Transverse colon (tissue), 4 donors: Measurements from ENCODE around the gene TMSB10. TPM values are rescaled to one million over a fixed set of nuclear protein-coding genes. Genes with fewer than 3 reads are reported as not detected.
A peak's percentile ranks its signal among the peaks of the same experiment; 100 is the strongest.

Experiments used
- DNase-seq: peaks from one replicate; pipeline ENCODE4 v3.0.0-alpha.2; 2019
- H3K27ac ChIP-seq, 4 donors: fragments of 200-600 bp; sonication (generic); 2 replicates each; pipeline ENCODE4 v1.5.1; 2016 to 2018; ENCODE audit warnings: inconsistent platforms in 4 of 4
- H3K27me3 ChIP-seq: fragments of 200-600 bp; sonication (generic); 2 replicates; pipeline ENCODE4 v1.5.1; 2017; ENCODE audit warnings: inconsistent platforms
- H3K36me3 ChIP-seq, 4 donors: fragments of 200-600 bp; sonication (generic); 2 replicates each; pipeline ENCODE4 v1.5.1; 2017 to 2019; ENCODE audit warnings: inconsistent platforms in 4 of 4
- H3K4me1 ChIP-seq, 4 donors: fragments of 200-600 bp; sonication (generic); 2 replicates each; pipeline ENCODE4 v1.5.1; 2017 to 2020; ENCODE audit warnings: inconsistent platforms in 4 of 4
- H3K4me3 ChIP-seq, 4 donors: fragments of 200-600 bp; sonication (generic); 1 replicate in 1 of 4; 2 replicates in 3 of 4; pipeline versions ENCODE4 v1.5.1 to v1.6.1; 2017 to 2019; ENCODE audit warnings: inconsistent platforms in 4 of 4
- H3K9me3 ChIP-seq, 2 donors: fragments of 200-600 bp; sonication (generic); 2 replicates each; pipeline ENCODE4 v1.5.1; 2017 to 2019; ENCODE audit warnings: inconsistent platforms in 2 of 2
- EP300 ChIP-seq: sonication (generic); formaldehyde crosslinking; IDR thresholded peaks from one replicate; pipeline ENCODE4 v1.6.1; 2017; ENCODE audit warnings: antibody characterized with exemption, low read depth
- POLR2A ChIP-seq: fragments of 450-650 bp; IDR thresholded peaks from one replicate; pipeline ENCODE4 v1.6.1; 2016; ENCODE audit warnings: antibody characterized with exemption, mild to moderate bottlenecking, moderate library complexity
- POLR2AphosphoS5 ChIP-seq, 3 donors: sonication (generic); formaldehyde crosslinking; IDR thresholded peaks; one replicate each; pipeline ENCODE4 v1.6.1; 2016; ENCODE audit warnings: antibody characterized with exemption in 3 of 3
- WGBS, 2 donors: methylation state at CpG; one replicate each; pipeline ENCODE4 v1.1.5; 2018; ENCODE audit warnings: low coverage in 1 of 2; 5-methylcytosine and 5-hydroxymethylcytosine counted together
- in situ Hi-C, 4 donors: fragments of 200-750 bp; cut with MboI; loops; one replicate each; pipeline versions ENCODE4 v1.15.0 to v1.15.1; 2017; ENCODE audit warnings: low sequenced_read_pairs in 3 of 4, low pct_ligation_motif_present in 1 of 4, low pct_unique_long_range_greater_than_20kb in 1 of 4
- intact Hi-C: fragments of 100-400 bp; cut with DNase I; formaldehyde crosslinking; loops from one replicate; pipeline ENCODE4 v1.15.1; 2023; ENCODE audit warnings: low total_unique reads
- total RNA-seq, 4 donors: library from RNA; depleted of rRNA; stranded (reverse); fragments of >200 nt; gene quantifications; one replicate each; pipeline ENCODE4 v1.1.0, GENCODE V29; 2016
- TF ChIP-seq, protein P1 (sequence below), 5 experiments: fragments of 200-600 bp in 3 of 5; fragments of 450-650 bp in 2 of 5; sonication (generic) in 3 of 5; IDR thresholded peaks; 1 replicate in 2 of 5; 2 replicates in 3 of 5; pipeline ENCODE4 v1.5.1; 2016 to 2017; ENCODE audit warnings: antibody characterized with exemption in 5 of 5, inconsistent platforms in 3 of 5, mild to moderate bottlenecking in 2 of 5, moderate library complexity in 1 of 5

TMSB10 gene
- total RNA-seq, 4 donors from 2014 or later, result 1,619 to 4,787 (median 3,693) TPM

DNA sequence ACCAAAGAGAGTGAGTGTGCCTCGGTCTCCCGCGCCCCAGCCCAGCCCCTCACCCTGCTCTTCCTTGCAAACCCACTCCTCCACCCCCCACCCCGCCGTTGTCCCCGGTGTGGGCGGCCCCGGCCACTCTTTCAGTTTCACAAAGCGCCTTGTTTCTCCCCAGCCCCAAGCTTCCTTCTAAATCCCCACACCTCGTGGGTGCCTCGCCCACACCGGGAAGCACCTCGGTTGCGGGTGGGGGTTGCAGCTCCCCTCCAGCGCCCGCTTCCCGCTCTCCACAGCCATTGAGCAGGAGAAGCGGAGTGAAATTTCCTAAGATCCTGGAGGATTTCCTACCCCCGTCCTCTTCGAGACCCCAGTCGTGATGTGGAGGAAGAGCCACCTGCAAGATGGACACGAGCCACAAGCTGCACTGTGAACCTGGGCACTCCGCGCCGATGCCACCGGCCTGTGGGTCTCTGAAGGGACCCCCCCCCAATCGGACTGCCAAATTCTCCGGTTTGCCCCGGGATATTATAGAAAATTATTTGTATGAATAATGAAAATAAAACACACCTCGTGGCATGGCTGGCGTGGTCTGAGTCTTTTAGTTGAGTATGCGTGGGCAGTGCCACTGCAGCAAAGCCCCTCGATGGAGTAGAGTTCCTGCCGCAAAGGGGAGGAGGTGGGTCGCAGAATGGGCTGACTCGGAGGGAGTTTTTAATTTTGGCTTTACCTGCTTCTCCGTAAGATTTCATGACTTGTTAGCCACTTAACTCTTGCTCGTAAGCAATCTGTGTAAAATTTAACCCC, 848 bp downstream of the TMSB10 start:
- in situ Hi-C loops, result no loop called here

GRCh38 chr2:84906900-84907714, 1.7 kb downstream of the TMSB10 start:
- Histone ChIP-seq H3K27ac (peak overlapping the region; percentile 94 to 100 (median 98)), H3K4me1 (peaks cover 0 to 22% (median 17%) of the 10 kb centered on the region in 4 donors), H3K36me3 (peaks cover 0 to 2% (median 0%) of the 10 kb centered on the region in 4 donors), H3K4me3 (peak overlapping the region; percentile 86 to 97 (median 90)), H3K27me3 (no peaks in the 10 kb centered on the region), H3K9me3 (no peaks in the 10 kb centered on the region)
- 0 to 4% methylated on average over 9 to 15 of the region's 15 CpGs for WGBS, 2 donors
- TF ChIP-seq POLR2A, result peak; percentile 64
- TF ChIP-seq EP300, result no peak
- TF ChIP-seq, protein P1, sequence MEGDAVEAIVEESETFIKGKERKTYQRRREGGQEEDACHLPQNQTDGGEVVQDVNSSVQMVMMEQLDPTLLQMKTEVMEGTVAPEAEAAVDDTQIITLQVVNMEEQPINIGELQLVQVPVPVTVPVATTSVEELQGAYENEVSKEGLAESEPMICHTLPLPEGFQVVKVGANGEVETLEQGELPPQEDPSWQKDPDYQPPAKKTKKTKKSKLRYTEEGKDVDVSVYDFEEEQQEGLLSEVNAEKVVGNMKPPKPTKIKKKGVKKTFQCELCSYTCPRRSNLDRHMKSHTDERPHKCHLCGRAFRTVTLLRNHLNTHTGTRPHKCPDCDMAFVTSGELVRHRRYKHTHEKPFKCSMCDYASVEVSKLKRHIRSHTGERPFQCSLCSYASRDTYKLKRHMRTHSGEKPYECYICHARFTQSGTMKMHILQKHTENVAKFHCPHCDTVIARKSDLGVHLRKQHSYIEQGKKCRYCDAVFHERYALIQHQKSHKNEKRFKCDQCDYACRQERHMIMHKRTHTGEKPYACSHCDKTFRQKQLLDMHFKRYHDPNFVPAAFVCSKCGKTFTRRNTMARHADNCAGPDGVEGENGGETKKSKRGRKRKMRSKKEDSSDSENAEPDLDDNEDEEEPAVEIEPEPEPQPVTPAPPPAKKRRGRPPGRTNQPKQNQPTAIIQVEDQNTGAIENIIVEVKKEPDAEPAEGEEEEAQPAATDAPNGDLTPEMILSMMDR (IDR thresholded peaks at IDR 0.05), result no peak
- peak; percentile 49 to 69 (median 58) for TF ChIP-seq POLR2AphosphoS5 (IDR thresholded peaks at IDR 0.05)
- in situ Hi-C loops, result no loop called here
- peak; percentile 69 for DNase-seq
- intact Hi-C loops, result no loop called here

More for the DNA sequence above, 848 bp downstream of the TMSB10 start:
- H3K36me3 ChIP-seq, result peaks cover 0 to 2% (median 0%) of the 10 kb centered on the region in 4 donors
- H3K9me3 ChIP-seq, result no peaks in the 10 kb centered on the region
- H3K4me1 ChIP-seq, result peaks cover 0 to 22% (median 17%) of the 10 kb centered on the region in 4 donors
- peak overlapping the region; percentile 94 to 100 (median 98) for H3K27ac ChIP-seq
- DNase-seq, result peak; percentile 73
- intact Hi-C loops, result no loop called here
- peak overlapping the region; percentile 86 to 97 (median 90) for H3K4me3 ChIP-seq
- H3K27me3 ChIP-seq, result no peaks in the 10 kb centered on the region
- no peak for TF ChIP-seq POLR2AphosphoS5 (IDR thresholded peaks at IDR 0.05)
- TF ChIP-seq POLR2A, result no peak
- TF ChIP-seq, protein P1 (IDR thresholded peaks at IDR 0.05), result no peak
- no peak for TF ChIP-seq EP300
- WGBS, 2 donors, result 0% methylated on average over 1 to 38 of the region's 38 CpGs

GRCh38 chr2:84908948-84909713, 3.7 kb downstream of the TMSB10 start:
- peak overlapping the region in 1 of 4 donors; percentile 100 for H3K27ac ChIP-seq
- no peak for DNase-seq
- peak in 1 of 3 donors; percentile 48 for TF ChIP-seq POLR2AphosphoS5 (IDR thresholded peaks at IDR 0.05)
- TF ChIP-seq, protein P1 (IDR thresholded peaks at IDR 0.05), result no peak
- peaks cover 0 to 2% (median 0%) of the 10 kb centered on the region in 4 donors for H3K36me3 ChIP-seq
- no peak overlapping the region for H3K4me3 ChIP-seq
- H3K4me1 ChIP-seq, result peaks cover 0 to 26% (median 24%) of the 10 kb centered on the region in 4 donors
- H3K9me3 ChIP-seq, result no peaks in the 10 kb centered on the region
- H3K27me3 ChIP-seq, result no peaks in the 10 kb centered on the region
- intact Hi-C loops, result no loop called here
- WGBS, 2 donors, result 87 to 90% methylated on average over 2 of the region's 2 CpGs
- in situ Hi-C loops, result no loop called here
